A549 (cell line): ENCODE results near the gene SNAP25. TPM values are rescaled to one million over a fixed set of nuclear protein-coding genes. Genes with fewer than 3 reads are reported as not detected.

Experiments used
- ATAC-seq, 2 experiments: fragments of 200-7000 bp in 1 of 2; fragments of >200 bp in 1 of 2; cut with Nextera tagmentation in 1 of 2; cut with Tn5 transposase in 1 of 2; 3 replicates each; pipeline versions ENCODE4 v1.8.0 to v1.9.1; 2018 to 2020; ENCODE audit warnings: mild to moderate bottlenecking in 1 of 2, moderate library complexity in 1 of 2
- CTCF ChIA-PET: fragments of 300-600 bp; sonication (Branson Sonifier 250); formaldehyde crosslinking; extraction: SDS; loops from one replicate; lab custom pipeline; 2021; ENCODE audit warnings: antibody characterized with exemption, inconsistent platforms; lab: Yijun Ruan, JAX
- POLR2A ChIA-PET: fragments of 350-600 bp; formaldehyde crosslinking; extraction: SDS; loops from one replicate; lab custom pipeline; 2021; ENCODE audit warnings: antibody characterized with exemption, inconsistent platforms; lab: Yijun Ruan, JAX
- DNase-seq, 2 experiments: peaks; one replicate each; pipeline versions ENCODE4 v3.0.0 to v3.0.0-alpha.2; 2011 to 2016; ENCODE audit warnings: low read depth in 1 of 2, low spot score in 1 of 2
- FAIRE-seq: peaks from 2 replicates; lab custom pipeline; 2011; peaks lifted over from hg19 to GRCh38; lab: Jason Lieb, UNC
- H3K27ac ChIP-seq, 2 experiments: fragments of >200 bp; sonication (Bioruptor Twin); formaldehyde crosslinking; 3 replicates each; pipeline ENCODE4 v1.5.1; 2016 to 2017
- H3K4me1 ChIP-seq: fragments of >200 bp; sonication (Bioruptor Twin); formaldehyde crosslinking; 3 replicates; pipeline ENCODE4 v1.6.1; 2016
- H3K4me2 ChIP-seq: fragments of >200 bp; sonication (Bioruptor Twin); formaldehyde crosslinking; 3 replicates; pipeline ENCODE4 v1.6.1; 2016
- H3K4me3 ChIP-seq: fragments of >200 bp; sonication (Bioruptor Twin); formaldehyde crosslinking; 3 replicates; pipeline ENCODE4 v1.5.1; 2016
- H3K9me3 ChIP-seq: fragments of >200 bp; sonication (Bioruptor Twin); formaldehyde crosslinking; 3 replicates; pipeline ENCODE4 v1.6.1; 2016
- ATOH8 ChIP-seq: fragments of 250-450 bp; sonication (Bioruptor Pico); IDR thresholded peaks from 2 replicates; pipeline ENCODE4 v1.5.0; 2020; ENCODE audit warnings: low read depth, mild to moderate bottlenecking, moderate library complexity
- CHD2 ChIP-seq: fragments of 150-350 bp; IDR thresholded peaks from 2 replicates; pipeline ENCODE4 v1.6.1; 2014; ENCODE audit warnings: low read length; ENCODE audit not compliant: partially characterized antibody
- CHD4 ChIP-seq: fragments of 200-600 bp; sonication (generic); IDR thresholded peaks from 2 replicates; pipeline ENCODE4 v1.6.1; 2016; ENCODE audit warnings: antibody characterized with exemption, mild to moderate bottlenecking, borderline replicate concordance
- EHF ChIP-seq: fragments of 250-450 bp; sonication (Bioruptor Pico); IDR thresholded peaks from 2 replicates; pipeline ENCODE4 v1.5.0; 2020; ENCODE audit warnings: mild to moderate bottlenecking
- EHMT2 ChIP-seq: fragments of 200-600 bp; sonication (generic); IDR thresholded peaks from 2 replicates; pipeline ENCODE4 v1.6.1; 2016; ENCODE audit warnings: antibody characterized with exemption, low read depth, mild to moderate bottlenecking, moderate library complexity
- ELK1 ChIP-seq: fragments of 150-350 bp; IDR thresholded peaks from 2 replicates; pipeline ENCODE4 v1.6.1; 2014; ENCODE audit warnings: low read depth, mild to moderate bottlenecking, low read length
- EP300 ChIP-seq, 2 experiments: fragments of >200 bp; sonication (Bioruptor Twin); formaldehyde crosslinking; IDR thresholded peaks; 2 replicates in 1 of 2; 3 replicates in 1 of 2; pipeline ENCODE4 v1.6.1; 2016 to 2017
- ESRRA ChIP-seq: fragments of 150-350 bp; IDR thresholded peaks from 2 replicates; pipeline ENCODE4 v1.6.1; 2014; ENCODE audit warnings: mild to moderate bottlenecking, low read length, borderline replicate concordance
- FOSL2 ChIP-seq, 2 experiments: fragments of 450-650 bp in 1 of 2; fragments of >200 bp in 1 of 2; sonication (Bioruptor Twin) in 1 of 2; formaldehyde crosslinking; IDR thresholded peaks; 2 replicates each; pipeline versions ENCODE4 v1.5.0 to v1.6.1; 2016 to 2020; ENCODE audit warnings: mild to moderate bottlenecking in 1 of 2, moderate library complexity in 1 of 2
- FOXS1 ChIP-seq: fragments of 250-450 bp; sonication (Bioruptor Pico); IDR thresholded peaks from 2 replicates; pipeline ENCODE4 v1.5.0; 2020; ENCODE audit warnings: mild to moderate bottlenecking, moderate library complexity
- HOXB13 ChIP-seq: fragments of 250-450 bp; sonication (Bioruptor Pico); IDR thresholded peaks from 2 replicates; pipeline ENCODE4 v1.5.0; 2020; ENCODE audit warnings: low read depth, mild to moderate bottlenecking, moderate library complexity
- HOXB5 ChIP-seq: fragments of 250-450 bp; sonication (Bioruptor Pico); IDR thresholded peaks from 2 replicates; pipeline ENCODE4 v1.5.0; 2020; ENCODE audit warnings: mild to moderate bottlenecking, moderate library complexity
- JUN ChIP-seq, 2 experiments: fragments of >200 bp; sonication (Bioruptor Twin); formaldehyde crosslinking; IDR thresholded peaks; 2 replicates in 1 of 2; 3 replicates in 1 of 2; pipeline ENCODE4 v1.6.1; 2016 to 2017
- MAFK ChIP-seq: fragments of 450-650 bp; IDR thresholded peaks from 2 replicates; pipeline ENCODE4 v1.6.1; 2014; ENCODE audit not compliant: partially characterized antibody
- MYC ChIP-seq: IDR thresholded peaks from 2 replicates; pipeline ENCODE4 v1.6.1; 2012; ENCODE audit warnings: mild to moderate bottlenecking, inconsistent platforms, low read length, improper control_type of control experiment, borderline replicate concordance
- NFE2L2 ChIP-seq: fragments of 150-350 bp; conservative IDR thresholded peaks from 2 replicates; pipeline ENCODE4 v1.6.1; 2014; ENCODE audit warnings: low read length
- NPAS2 ChIP-seq: fragments of 250-450 bp; sonication (Bioruptor Pico); IDR thresholded peaks from 2 replicates; pipeline ENCODE4 v1.8.0; 2022; ENCODE audit warnings: mild to moderate bottlenecking, moderate library complexity, borderline replicate concordance
- NR3C1 ChIP-seq: fragments of >200 bp; sonication (Bioruptor Twin); formaldehyde crosslinking; IDR thresholded peaks from 3 replicates; pipeline ENCODE4 v1.6.1; 2017
- PBX3 ChIP-seq: IDR thresholded peaks from 2 replicates; pipeline ENCODE4 v1.6.1; 2012
- POLR2A ChIP-seq: IDR thresholded peaks from 2 replicates; pipeline ENCODE4 v1.6.1; 2012; ENCODE audit warnings: mild to moderate bottlenecking, low read length
- RFX5 ChIP-seq: fragments of 450-650 bp; IDR thresholded peaks from 2 replicates; pipeline ENCODE4 v1.7.1; 2014; ENCODE audit warnings: antibody characterized with exemption, mild to moderate bottlenecking, moderate library complexity
- RNF2 ChIP-seq: fragments of 200-600 bp; sonication (generic); IDR thresholded peaks from 2 replicates; pipeline ENCODE4 v1.6.1; 2016; ENCODE audit warnings: low read depth, mild to moderate bottlenecking, antibody characterized with exemption, moderate library complexity, borderline replicate concordance
- SMC3 ChIP-seq: fragments of >200 bp; sonication (Bioruptor Twin); formaldehyde crosslinking; IDR thresholded peaks from 3 replicates; pipeline ENCODE4 v1.6.1; 2018; ENCODE audit warnings: inconsistent platforms
- TFCP2L1 ChIP-seq: fragments of 250-450 bp; sonication (Bioruptor Pico); IDR thresholded peaks from 2 replicates; pipeline ENCODE4 v1.5.0; 2021; ENCODE audit warnings: mild to moderate bottlenecking
- ZC3H11A ChIP-seq: fragments of 450-650 bp; IDR thresholded peaks from 2 replicates; pipeline ENCODE4 v1.6.1; 2014; ENCODE audit warnings: antibody characterized with exemption, mild to moderate bottlenecking
- WGBS: methylation state at CpG from one replicate; pipeline ENCODE4 v1.1.6; 2017; ENCODE audit errors: missing lambda C conversion rate; 5-methylcytosine and 5-hydroxymethylcytosine counted together
- polyA plus RNA-seq, 4 experiments: library from polyadenylated mRNA; depleted of rRNA in 3 of 4; stranded (reverse); fragments of >200 nt; fragmentation: RNase III in 1 of 4; extraction: RNeasy Plus Mini Kit Qiagen cat#74134 plus additional on column Dnase treatment in 1 of 4; gene quantifications; 2 replicates in 3 of 4; 3 replicates in 1 of 4; pipeline ENCODE4 v1.2.3, GENCODE V29; 2011 to 2017
- TF ChIP-seq, protein P1 (sequence below): fragments of 250-450 bp; sonication (Bioruptor Pico); IDR thresholded peaks from 2 replicates; pipeline ENCODE4 v1.5.0; 2021; ENCODE audit warnings: mild to moderate bottlenecking, moderate library complexity, borderline replicate concordance

The SNAP25 gene
- polyA plus RNA-seq, 2 of the 4 experiments (the other 2 are of a cell fraction): 39.6 to 53.6 TPM

- 85% methylated on average over 2 of the region's 2 CpGs for WGBS
- Histone ChIP-seq H3K4me2 (peak overlapping the region; percentile 49), H3K4me3 (no peak overlapping the region), H3K4me1 (peaks cover 46% of the 10 kb centered on the region), H3K27ac (peak overlapping the region; percentile 46 to 73; a peak in 5 of 6 replicates), H3K9me3 (no peaks in the 10 kb centered on the region)
- CTCF ChIA-PET: interaction anchor here (0.7 to 1.5 kb wide), 2 partner anchors 8 to 11 kb away, joined by 3 to 5 read pairs; no protein-coding TSS in a partner anchor
- TF ChIP-seq POLR2A (no peak), HOXB5 (CRISPR knock-in tag) (no peak), NR3C1 (no peak), ELK1 (no peak), NFE2L2 (no peak), MAFK (no peak), NPAS2 (CRISPR knock-in tag) (no peak), SMC3 (no peak), FOSL2 (IDR thresholded peaks at IDR 0.05) (no peak), FOSL2 (CRISPR knock-in tag; IDR thresholded peaks at IDR 0.05) (no peak), CHD2 (no peak), ATOH8 (CRISPR knock-in tag) (no peak)
- ATAC-seq (peak in 1 of 2 experiments; percentile 16; a peak in 2 of 6 replicates), FAIRE-seq (peak; percentile 84), DNase-seq (no peak)
- POLR2A ChIA-PET: no interaction called here
Observed at GRCh38 chr20:10264166-10264558, 45.5 kb downstream of the SNAP25 start.

- peaks cover 9% of the 10 kb centered on the region for H3K4me1 ChIP-seq
- no peak for FAIRE-seq
- no peak for TF ChIP-seq MYC
- no peak for TF ChIP-seq HOXB13 (CRISPR knock-in tag)
- no peak for TF ChIP-seq ESRRA
- no peak for TF ChIP-seq EHF (CRISPR knock-in tag)
- H3K4me2 ChIP-seq: no peak overlapping the region
- ChIA-PET POLR2A (no interaction called here), CTCF (interaction anchor here (1.1 kb wide), 1 partner anchor 290 kb away, joined by 4 read pairs; no protein-coding TSS in a partner anchor)
- peak overlapping the region in 1 of 2 experiments; percentile 34; a peak in 1 of 6 replicates for H3K27ac ChIP-seq
- no peak for DNase-seq
- H3K4me3 ChIP-seq: no peak overlapping the region
- H3K9me3 ChIP-seq: no peaks in the 10 kb centered on the region
- no peak for ATAC-seq
- WGBS: 93% methylated on average over 3 of the region's 3 CpGs
Observed at GRCh38 chr20:10268636-10269035, 50.0 kb downstream of the SNAP25 start.

DNA sequence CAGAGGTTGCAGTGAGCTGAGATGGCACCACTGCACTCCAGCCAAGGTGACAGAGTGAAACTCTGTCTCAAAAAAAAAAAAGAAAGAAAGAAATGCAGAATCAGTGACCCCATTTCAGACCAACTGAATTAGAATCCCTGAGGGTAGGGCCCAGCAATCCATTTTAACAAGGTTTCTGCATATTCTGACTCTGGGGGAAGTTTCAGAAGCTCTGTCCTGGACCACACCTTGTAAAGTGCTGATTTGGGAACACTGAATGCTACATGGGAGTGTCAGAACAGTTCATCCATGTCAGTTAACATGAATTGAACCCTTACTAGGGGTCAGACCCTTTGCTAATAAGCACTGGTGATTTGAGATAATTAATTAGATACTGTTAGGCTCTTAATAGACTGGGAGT is 52.0 kb downstream of the SNAP25 start:
- ChIA-PET POLR2A (no interaction called here), CTCF (interaction anchor here (1.1 to 1.3 kb wide), 3 partner anchors 13 to 154 kb away, joined by 3 to 5 read pairs (median 3); no protein-coding TSS in a partner anchor)
- TF ChIP-seq ATOH8 (CRISPR knock-in tag) (no peak), RNF2 (no peak), POLR2A (no peak), FOXS1 (CRISPR knock-in tag) (no peak), PBX3 (no peak), ESRRA (no peak), JUN (IDR thresholded peaks at IDR 0.05) (no peak), ZC3H11A (no peak), TFCP2L1 (no peak), EHF (CRISPR knock-in tag) (no peak), EHMT2 (no peak), MYC (no peak), MAFK (no peak), EP300 (IDR thresholded peaks at IDR 0.05) (no peak), CHD4 (no peak), NR3C1 (no peak), RFX5 (no peak)
- TF ChIP-seq, protein P1, sequence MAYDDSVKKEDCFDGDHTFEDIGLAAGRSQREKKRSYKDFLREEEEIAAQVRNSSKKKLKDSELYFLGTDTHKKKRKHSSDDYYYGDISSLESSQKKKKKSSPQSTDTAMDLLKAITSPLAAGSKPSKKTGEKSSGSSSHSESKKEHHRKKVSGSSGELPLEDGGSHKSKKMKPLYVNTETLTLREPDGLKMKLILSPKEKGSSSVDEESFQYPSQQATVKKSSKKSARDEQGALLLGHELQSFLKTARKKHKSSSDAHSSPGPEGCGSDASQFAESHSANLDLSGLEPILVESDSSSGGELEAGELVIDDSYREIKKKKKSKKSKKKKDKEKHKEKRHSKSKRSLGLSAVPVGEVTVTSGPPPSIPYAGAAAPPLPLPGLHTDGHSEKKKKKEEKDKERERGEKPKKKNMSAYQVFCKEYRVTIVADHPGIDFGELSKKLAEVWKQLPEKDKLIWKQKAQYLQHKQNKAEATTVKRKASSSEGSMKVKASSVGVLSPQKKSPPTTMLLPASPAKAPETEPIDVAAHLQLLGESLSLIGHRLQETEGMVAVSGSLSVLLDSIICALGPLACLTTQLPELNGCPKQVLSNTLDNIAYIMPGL: no peak

More for the DNA sequence above, 52.0 kb downstream of the SNAP25 start:
- Histone ChIP-seq H3K4me1 (no peaks in the 10 kb centered on the region), H3K4me3 (no peak overlapping the region), H3K9me3 (no peaks in the 10 kb centered on the region), H3K4me2 (no peak overlapping the region), H3K27ac (peak overlapping the region in 1 of 2 experiments; percentile 32; a peak in 2 of 6 replicates)
- FAIRE-seq (no peak), DNase-seq (no peak), ATAC-seq (no peak)
